HG03108 (cell line): ENCODE results near the gene ETV6.

Experiments used
- ATAC-seq: cut with Tn5 transposase; IDR thresholded peaks from one replicate; pipeline ENCODE4 v1.9.1; 2021; ENCODE audit warnings: moderate library complexity; ENCODE audit not compliant: unreplicated experiment

ETV6 gene

GRCh38 chr12:11795192-11795912 is 145.9 kb downstream of the ETV6 start:
- ATAC-seq, result no peak

- no peak for ATAC-seq
These were observed 146.5 kb downstream of the ETV6 start for GRCh38 chr12:11795913-11796459.

DNA sequence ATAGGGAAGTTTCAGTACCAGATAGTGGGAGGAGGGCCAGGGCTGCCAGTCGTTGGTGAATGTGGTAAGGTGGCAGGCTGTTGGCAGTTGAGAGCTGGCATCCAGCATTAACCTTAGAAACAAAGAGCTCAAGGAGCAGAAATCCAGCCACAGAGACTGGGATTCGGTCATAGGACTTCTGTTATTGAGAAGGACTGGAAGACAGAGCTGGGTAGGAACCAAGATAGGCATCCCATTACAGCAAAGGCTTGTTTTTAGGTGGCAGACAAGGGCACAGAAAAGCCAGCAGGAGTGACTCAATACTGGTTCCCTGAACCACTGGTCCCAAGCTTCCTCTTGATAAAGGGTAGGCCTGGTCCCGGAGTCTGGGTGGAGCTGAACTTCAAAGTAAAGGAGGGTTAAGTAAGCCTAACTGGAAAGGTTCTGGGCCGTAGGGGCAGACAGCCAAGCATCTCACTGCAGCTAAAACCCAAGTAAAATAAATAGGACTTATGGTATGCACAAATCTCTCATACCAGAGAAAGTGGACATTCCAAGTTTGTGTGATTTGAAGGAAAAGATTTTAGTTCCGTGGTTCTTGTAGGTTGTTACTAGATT is 147.9 kb downstream of the ETV6 start:
- ATAC-seq, result no peak

DNA sequence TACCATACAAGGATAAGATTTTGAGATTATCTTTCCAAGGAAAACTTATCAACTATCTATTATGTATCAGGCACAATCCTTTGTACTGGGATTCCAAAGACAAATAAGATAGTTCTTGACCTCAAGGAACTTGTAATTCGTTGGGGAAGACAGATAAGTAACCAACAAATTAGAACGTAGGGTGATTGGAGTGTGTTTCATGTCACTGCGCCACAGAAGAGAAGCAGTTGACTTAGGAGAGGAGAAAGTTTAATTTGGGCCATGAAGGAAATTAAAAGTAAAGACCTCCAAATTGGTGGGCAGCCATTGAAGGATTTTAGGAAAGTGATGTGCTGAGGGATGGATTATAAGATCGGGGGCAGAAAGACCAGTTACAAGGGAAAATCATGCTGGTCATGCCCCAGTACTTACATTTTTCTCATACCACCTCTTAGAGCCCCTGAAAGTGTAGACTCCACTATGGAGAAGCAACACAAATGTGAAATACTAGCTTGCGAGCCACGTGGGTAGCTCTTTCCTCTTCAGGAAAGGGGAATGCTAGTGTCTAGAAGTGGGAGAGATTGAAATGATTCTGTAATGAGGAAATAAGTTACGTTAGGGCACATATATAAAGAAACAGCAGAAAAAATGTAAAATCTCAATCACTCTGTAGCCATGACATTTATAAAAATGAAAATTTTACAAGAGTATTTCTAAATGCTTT is 148.7 kb downstream of the ETV6 start:
- ATAC-seq, result no peak

- ATAC-seq, result no peak
These were observed 149.5 kb downstream of the ETV6 start for GRCh38 chr12:11798856-11799501.

DNA sequence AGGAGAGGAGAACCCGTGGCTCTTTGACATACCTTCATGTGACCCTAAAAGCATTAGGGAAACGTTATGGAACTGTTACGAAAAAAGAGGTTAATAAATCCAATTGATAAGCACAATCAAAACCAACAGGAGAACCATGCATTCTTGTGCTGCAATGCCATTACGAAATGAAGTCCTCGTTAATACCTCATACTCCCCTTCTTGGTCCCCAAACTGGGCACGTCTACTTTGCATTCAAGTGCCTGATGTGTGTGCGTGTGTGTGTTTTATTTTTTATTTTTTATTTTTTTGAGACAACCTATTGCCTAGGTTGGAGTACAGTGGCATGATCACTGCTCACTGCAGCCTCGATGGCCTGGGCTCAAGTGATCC is 150.0 kb downstream of the ETV6 start:
- ATAC-seq, result no peak

- ATAC-seq, result no peak
These were observed 152.2 kb downstream of the ETV6 start for GRCh38 chr12:11801643-11802042.

GRCh38 chr12:11804130-11804529 is 154.7 kb downstream of the ETV6 start:
- no peak for ATAC-seq

GRCh38 chr12:11805043-11805442 is 155.6 kb downstream of the ETV6 start:
- no peak for ATAC-seq

- no peak for ATAC-seq
These were observed 156.2 kb downstream of the ETV6 start for GRCh38 chr12:11805680-11806079.

DNA sequence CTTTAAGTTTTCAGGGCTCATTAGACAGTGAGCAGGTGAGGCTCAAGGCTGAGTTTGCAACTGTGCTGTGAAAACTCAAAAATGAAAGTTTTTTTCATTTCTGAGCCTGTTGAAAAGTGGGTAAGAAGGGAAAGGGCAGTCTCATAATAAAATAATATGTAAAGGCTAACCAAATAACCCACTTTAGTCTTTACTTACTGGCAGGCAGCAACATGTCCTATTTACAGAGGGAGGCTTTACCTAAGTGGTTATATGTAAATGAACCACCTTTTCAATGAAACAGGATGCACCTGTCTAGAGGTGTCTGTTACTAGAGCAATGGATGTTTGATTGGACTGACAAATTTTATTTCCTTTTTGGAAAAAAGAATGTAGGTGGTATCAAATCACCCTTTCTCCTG is 158.0 kb downstream of the ETV6 start:
- ATAC-seq, result no peak

- ATAC-seq, result no peak
These were observed 159.5 kb downstream of the ETV6 start for GRCh38 chr12:11808931-11809330.

GRCh38 chr12:11810206-11810545 is 160.7 kb downstream of the ETV6 start:
- ATAC-seq, result no peak

GRCh38 chr12:11811008-11811407 is 161.5 kb downstream of the ETV6 start:
- no peak for ATAC-seq

- ATAC-seq, result peak; percentile 5
These were observed 162.7 kb downstream of the ETV6 start for GRCh38 chr12:11812241-11812585.

DNA sequence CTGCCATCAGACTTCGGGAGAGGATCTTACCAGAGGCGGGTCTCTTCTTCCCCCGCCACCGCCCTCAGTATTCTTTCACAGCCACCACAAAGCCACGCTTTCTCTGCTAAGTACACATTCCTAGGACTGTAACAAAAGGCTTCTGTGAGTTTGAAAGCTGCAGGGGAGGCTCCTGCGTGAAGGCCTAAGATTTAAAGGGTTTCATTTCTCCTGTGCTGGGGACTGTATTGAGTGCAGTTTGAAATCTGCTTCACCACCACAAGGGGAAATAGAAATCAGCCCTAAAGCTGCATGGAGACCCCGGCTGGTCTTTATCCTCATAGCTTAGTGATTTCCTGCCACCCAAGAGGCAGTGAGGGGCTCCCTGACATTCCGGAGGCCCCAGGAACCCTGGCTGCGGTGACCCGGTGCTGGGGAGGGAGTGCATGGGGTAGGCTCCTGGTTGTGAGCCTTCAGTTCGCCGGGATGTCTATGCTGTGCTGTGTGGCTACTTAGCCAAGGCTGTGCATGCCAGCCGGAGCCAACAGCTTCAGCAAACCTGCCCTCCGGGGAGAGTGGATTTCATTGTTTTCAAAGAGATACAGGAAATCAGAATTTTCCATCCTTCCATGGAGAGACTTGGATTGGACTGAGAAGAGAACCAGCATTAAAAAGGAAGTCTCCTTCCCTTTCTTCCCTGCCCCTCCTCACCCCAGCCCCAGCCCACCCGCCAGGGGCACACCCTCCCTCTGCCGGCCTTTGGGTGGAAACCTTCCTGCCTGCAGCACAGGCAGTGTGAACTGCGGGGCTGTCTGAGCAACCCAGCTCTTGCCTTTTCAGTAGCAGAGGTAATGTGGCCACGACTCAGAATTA is 163.3 kb downstream of the ETV6 start:
- peak; percentile 42 for ATAC-seq

- no peak for ATAC-seq
These were observed 164.0 kb downstream of the ETV6 start for GRCh38 chr12:11813438-11813813.

DNA sequence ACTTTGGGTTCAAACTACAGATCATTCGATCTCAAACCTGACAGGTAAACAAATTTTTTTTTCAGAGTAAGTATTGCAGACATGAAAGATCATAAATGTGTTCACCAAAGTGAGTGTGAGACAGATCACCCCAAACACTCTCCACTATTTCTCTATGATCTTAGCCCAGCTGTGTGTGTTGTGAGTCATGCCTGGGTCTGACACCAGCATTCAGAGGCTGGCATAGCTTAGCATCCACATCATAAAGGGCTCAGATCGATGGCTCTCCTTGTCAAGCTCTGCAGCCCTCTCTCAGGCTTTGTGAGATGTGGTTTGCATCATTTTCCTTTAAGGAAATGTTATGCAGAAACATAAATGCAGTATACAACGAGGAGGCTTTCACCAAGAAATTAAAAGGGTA is 164.9 kb downstream of the ETV6 start:
- no peak for ATAC-seq

DNA sequence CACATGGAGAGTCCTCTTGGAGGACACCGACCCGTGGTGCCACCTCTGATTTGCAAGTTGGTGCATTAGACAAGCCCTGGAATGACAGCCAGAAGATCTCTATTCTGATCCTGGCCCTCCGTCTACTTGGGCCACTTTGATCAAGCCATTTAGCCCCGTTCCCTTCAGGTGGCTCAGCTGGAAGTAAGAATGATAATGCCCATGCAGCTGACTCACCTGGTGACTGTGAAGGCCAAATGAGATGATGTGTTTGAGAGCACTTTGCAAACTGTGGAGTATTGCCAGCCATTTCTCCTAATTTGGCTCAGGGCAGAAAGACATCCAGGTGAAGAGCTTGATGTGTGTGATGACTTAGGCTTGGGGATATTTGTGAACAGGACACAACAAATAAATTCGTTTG is 165.9 kb downstream of the ETV6 start:
- ATAC-seq, result no peak

GRCh38 chr12:11819643-11820042 is 170.2 kb downstream of the ETV6 start:
- no peak for ATAC-seq

GRCh38 chr12:11820476-11820875 is 171.0 kb downstream of the ETV6 start:
- no peak for ATAC-seq
